Left renal pelvis (tissue), 4 donors: ENCODE measurements around the gene SLK. TPM values are rescaled to one million over a fixed set of nuclear protein-coding genes. Genes with fewer than 3 reads are reported as not detected.

Experiments used
- DNase-seq, 4 donors: peaks; one replicate each; pipeline ENCODE4 v3.0.0-alpha.2; 2013; ENCODE audit warnings: low read depth in 4 of 4, low spot score in 3 of 4
- polyA plus RNA-seq, 4 donors: library from polyadenylated mRNA; unstranded; fragments of 120-200 nt; gene quantifications; one replicate each; pipeline ENCODE4 v1.2.1, GENCODE V29; 2013; ENCODE audit not compliant: insufficient read length in 4 of 4

The SLK gene
- 10 to 100 TPM; 45.1 to 73.9 (median 62.5) TPM for polyA plus RNA-seq

DNA sequence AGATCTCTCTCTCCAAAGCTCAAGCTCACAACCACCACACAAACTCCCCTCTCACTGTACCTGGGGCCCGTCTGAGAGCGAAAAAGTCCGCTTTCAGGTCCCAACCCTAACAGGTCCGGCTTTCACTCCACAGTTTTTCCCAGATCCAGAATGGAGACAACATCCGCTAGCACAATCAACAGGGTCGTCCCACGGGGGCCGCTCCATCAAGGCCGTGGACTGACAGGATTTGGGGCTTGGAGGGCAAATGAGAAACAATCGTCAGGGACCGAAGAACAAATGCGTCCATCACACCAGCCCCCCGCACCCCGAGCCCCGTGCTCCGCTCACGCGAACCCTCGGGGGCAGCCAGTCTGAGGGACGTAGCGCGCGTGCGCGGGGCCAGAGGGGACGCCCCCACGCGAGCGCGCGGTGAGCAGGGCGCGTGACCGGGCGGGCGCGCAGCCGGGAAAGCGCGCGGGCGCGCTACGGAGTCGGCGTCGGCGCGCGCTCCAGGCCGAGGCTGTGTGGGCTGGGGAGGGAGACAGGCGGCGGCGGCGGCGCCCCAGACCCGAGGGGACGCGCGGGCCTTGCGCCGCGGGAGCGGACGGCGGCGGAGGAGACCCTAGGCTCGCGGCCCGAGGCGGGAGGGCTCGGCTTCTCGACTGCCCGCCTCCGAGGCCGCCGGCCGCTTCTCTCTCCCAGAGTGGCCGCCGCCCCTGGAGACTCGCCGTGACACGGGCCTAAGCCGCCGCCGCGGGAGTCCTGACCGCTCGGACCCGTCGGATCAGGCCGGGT is at the start of gene SLK:
SLK (plus strand) TSS at position 470 of the 777 bp plus-strand sequence. CDS start 606 bp downstream, outside the sequence.
- peak; percentile 66 to 81 (median 78) for DNase-seq

DNA sequence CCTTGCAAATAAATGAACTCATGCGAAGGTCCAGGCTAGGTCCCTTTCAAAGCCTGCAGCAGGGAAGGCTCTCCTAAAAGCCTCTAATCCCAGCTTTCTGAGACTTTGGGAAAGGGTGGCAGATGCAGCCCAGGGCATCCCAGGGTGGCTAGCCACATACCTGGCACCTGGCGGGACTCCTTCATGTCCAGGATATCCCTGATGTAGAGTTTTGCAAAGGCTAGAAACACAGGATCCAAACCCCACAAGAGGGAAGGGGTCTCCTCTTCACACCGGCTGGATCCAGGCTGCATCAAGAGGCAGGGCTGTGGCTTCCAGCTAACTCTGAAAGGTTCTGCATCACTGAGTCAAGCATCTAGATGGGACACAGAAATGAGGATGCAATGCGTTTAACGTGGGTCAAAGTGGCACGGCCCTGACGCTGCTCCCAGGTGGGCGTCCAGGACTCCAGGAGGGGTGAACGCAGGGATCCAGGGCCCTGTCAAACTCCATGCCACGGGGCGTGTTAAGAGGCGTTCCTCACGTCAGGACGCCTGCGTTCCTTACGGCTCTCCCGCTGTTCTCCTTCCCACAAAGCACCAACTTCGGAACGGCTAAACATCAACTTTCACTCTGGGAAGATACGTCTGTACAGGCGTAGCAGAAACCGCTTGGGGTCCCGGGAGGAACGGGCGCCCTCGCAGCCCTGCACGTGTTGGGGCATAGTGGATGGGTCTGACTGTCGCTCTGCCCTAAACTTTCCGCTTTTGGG is 49.5 kb upstream of the SLK start:
- DNase-seq, result no peak

DNA sequence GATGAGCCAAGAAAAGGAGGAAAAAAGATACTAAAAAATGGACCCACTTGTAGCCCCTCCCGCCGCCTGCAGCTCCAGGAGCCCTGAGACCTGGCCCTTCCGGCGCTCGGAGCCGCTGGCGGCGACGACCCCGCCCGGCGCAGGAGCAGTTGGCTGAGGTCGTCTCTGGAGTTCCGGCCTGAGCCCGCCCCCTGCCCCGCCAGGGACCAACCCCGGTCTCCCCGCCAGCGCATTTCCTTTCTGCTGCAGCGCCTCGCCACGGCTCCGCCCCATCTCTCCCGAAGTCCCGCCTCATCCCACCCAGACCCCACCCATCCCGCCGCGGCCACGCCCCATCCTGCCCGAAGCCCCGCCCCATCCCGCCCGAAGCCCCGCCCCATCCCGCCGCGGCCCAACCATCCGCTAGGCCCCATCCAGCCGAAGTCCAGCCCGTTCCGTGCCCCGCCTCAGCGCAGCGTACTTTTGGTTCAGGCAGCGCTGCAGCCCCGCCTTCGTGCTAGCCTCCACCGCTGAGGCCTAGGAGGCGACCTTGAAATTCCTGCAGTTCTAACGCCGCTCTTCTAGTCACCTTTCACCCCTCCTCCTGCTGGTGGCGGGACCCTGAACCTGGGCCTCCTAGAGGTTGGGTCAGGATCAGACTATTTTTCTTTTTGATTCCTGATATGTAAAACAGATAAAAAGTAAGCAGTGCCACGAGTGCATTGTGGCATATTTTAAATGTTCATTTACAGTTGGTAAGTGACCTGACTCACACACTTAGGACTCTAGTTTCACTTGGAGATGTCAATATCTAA is 48.7 kb upstream of the SLK start, which contains the start of gene STN1:
STN1 (minus strand) TSS at position 132 of the 794 bp plus-strand sequence. CDS start 590 bp downstream, outside the sequence.
- peak; percentile 88 to 91 (median 88) for DNase-seq

DNA sequence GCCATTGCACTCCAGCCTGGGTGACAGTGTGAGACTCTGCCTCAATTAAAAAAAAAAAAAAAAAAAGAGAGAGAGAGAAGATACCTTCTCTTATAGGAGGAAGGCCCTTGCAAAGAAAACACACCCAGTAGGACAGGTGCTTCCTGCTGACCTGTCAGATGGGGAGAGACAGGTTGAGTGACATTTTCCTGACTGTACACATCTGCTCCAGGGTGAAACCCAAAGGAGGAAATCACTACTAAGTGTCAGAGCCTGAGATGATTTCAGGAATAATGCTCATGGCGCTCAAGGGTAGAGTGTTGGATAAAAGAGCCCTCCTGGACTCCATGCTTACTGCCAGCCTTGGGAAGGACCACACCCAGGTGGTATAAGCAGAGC is 47.3 kb upstream of the SLK start:
- no peak for DNase-seq

- no peak for DNase-seq
These were observed 45.7 kb upstream of the SLK start for GRCh38 chr10:103921248-103921647.

- DNase-seq, result no peak
These were observed 45.2 kb upstream of the SLK start for GRCh38 chr10:103921750-103922195.

- no peak for DNase-seq
These were observed 44.3 kb upstream of the SLK start for GRCh38 chr10:103922659-103923058.

DNA sequence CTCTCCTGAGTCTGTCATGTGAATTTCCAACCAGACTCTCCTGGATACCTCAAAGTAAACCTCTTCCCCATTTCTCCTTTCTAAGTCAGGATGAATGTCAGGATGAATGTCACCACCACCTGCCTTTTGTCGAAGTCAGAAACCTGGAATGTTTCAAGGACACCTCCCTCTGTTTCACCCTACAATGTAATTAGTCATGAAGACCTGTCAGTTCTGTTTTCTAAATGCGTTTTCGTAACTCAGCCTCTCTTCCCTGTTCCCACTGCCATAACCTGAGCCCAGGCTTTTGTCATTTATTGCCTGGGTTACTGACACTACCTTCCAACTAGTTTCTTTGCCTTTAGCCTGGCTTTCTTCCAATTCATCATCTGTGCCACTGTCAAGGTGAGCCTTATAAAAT is 43.4 kb upstream of the SLK start:
- no peak for DNase-seq

DNA sequence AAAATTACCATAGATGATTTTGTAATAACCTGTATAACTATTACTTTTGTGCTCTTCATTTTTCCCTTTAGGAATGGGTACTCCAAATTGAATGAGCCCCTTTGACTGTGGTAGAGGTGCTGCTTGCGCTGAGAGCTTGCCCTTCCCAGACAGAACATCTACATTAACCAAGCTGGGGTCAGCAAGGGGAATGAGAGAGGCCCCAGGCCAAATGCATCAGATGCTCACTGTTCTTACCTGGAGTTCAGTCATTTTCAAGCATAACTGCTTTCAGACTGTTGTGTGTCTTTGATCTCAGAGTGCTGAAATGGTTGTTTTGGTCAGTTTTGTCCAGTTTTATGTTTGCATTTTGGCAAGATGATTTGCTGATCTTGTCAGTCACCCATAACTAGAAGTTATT is 41.3 kb upstream of the SLK start:
- DNase-seq, result no peak

- DNase-seq, result no peak
These were observed 40.1 kb upstream of the SLK start for GRCh38 chr10:103926722-103927319.

- no peak for DNase-seq
These were observed 38.2 kb upstream of the SLK start for GRCh38 chr10:103928784-103929183.

DNA sequence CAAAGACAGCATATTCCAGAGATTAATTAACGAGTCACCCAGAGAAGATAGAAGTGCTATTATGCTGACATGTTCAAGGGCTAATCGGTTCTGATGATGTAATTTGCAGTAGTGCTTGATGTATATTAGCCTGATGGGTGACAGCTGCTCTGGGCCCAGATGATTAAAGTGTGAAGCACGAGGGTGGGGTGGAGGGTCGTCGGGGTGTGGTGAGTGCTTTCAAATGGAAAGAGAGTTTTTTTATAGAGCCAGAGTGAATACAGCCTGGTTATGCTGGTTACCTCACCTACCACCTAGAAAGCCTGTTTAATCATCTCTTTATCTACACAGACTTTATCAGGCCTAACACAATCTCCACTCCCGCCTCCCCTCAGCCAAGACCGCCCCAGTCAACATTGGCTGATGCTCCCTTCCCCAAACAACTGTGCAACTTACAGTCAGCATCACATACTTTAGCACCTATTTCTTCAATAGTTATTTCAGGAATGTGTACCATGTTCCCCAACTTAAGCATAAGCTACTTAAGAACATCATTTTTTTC is 37.5 kb upstream of the SLK start:
- no peak for DNase-seq

GRCh38 chr10:103930449-103930848 is 36.5 kb upstream of the SLK start:
- DNase-seq, result no peak

GRCh38 chr10:103930881-103931280 is 36.1 kb upstream of the SLK start:
- no peak for DNase-seq

GRCh38 chr10:103931603-103932002 is 35.3 kb upstream of the SLK start:
- no peak for DNase-seq

- DNase-seq, result no peak
These were observed 34.7 kb upstream of the SLK start for GRCh38 chr10:103932271-103932670.

- no peak for DNase-seq
These were observed 34.0 kb upstream of the SLK start for GRCh38 chr10:103932971-103933370.

- DNase-seq, result no peak
These were observed 33.3 kb upstream of the SLK start for GRCh38 chr10:103933557-103934121.

DNA sequence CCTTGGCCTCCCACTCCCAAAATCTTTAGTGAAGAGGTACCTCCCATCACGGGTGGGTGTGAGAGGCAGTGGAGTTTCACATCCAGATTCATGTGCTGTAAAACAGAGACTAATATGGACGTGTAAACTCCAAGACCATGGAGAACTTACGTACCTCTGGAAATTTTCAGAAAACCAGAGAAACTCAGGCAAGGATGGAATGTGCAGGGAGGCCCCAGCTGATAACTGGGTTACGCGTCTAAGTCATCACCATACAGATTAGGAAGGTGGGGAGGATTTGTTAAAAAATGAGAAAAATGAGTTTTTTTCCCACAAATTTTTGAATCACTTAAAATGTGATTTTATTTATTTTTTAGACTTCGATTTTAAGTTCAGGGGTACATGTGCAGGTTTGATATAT is 32.6 kb upstream of the SLK start:
- DNase-seq, result no peak

DNA sequence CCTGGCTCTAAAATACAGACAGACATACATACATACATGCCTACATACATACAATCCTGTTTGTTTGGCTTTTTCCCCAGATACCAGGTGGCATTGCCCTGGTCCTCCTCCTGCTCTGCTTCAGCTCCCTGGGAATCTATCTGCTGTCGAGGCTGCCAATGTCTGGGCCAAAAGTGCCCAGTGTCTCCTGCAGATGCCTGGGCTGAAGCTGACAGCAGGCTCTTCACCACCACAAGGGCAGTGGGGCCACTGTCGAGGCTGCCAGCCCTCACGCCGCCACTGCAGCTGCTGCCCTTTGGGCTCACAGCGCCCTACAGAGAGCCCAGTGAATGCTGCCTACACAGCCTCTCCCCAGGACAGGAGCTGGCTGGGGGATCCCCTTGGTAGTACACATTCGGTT is 30.9 kb upstream of the SLK start:
- DNase-seq, result no peak
